Left renal cortex interstitium (tissue), 4 donors: ENCODE data around the gene CYB561. TPM values are rescaled to one million over a fixed set of nuclear protein-coding genes. Genes with fewer than 3 reads are reported as not detected.

ENCODE experiments used
- DNase-seq, 4 donors: peaks; one replicate each; pipeline ENCODE4 v3.0.0-alpha.2; 2013; ENCODE audit warnings: low read depth in 4 of 4, low spot score in 2 of 4, missing footprints in 1 of 4
- polyA plus RNA-seq, 4 donors: library from polyadenylated mRNA; unstranded; fragments of 120-200 nt; gene quantifications; one replicate each; pipeline ENCODE4 v1.2.1, GENCODE V29; 2013; ENCODE audit not compliant: insufficient read length in 4 of 4

Gene CYB561
- polyA plus RNA-seq, 4 donors, result 25.5 to 36.2 (median 31.0) TPM

DNA sequence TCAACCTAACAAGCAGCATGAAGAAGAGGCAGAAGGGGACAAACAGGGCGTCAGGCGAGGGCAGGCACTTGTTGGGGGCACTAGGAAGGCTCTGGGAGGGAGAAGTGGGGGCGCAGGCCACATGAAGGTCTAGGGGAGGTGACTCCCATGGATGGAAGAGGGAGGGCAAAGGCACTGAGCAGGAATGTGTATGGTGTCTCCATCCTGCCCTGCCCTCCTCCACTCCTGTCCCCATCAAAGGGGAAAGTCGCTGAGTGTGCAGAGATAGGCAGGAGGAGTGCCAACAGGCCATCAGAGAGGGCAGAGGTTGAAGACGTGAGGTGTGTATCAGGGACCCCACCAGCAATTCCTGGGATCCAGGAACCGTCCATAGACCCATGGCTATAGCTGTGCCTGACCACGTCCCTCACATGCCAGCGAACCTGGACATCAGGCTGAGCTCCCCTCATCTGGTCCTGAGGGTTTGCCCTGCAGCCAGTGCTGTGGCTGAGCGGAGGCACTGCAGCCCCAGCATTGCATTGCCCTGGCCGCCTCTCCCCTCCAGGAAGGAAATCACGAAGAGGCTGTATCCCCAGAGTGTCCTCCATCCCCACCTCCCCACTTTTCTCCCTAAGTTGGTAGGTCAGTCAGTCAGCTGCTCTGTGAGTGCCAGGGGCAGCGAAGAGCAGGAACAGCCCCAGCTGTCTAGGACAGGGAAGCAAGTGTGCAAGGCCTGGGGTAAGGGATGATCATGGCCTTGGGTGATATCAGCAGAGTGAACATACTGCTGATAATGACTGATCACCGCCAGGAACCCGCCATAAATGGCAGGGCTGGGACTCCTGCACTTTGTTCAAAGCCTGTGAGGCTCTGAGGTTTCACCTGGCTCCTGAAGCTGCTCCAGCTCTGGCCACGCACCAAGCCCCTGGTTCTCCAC is 6.2 kb upstream of the CYB561 start:
- DNase-seq, result no peak

DNA sequence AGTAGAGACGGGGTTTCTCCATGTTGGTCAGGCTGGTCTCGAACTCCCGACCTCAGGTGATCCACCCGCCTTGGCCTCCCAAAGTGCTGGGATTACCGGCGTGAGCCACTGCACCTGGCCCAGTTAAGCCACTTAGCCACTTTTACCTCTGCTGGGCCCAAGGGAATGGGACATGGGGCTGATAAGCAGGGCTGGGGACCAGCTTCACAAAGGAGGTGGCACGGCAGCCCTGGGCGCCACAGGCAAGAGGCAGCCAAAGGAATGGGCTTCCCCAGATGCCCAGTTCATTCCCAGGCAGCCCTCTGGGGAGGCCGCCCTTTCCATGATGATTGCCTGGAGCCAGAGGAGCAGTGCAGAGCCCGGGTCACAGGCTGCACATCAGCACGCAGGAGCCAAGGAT is 5.0 kb upstream of the CYB561 start:
- DNase-seq, result no peak

DNA sequence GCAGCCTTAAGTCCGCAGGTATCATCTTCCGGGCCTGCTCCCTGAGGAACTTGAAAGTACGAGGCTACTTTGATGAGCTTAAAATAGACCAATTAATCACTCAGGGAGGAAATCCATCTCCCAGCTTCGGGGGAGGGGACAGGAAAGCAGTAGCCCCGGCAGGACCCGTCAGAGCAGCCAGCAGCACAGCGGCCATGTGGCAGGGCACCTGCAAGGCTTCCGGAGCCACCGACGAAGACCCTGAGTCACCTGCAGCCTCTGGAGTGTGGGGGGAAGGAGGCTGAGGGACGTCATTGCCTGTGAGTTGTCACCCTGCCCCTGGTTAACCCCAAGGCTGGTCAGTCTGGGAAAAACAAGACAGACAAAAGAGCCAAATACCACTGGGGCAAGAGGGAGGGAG is 4.4 kb upstream of the CYB561 start:
- no peak for DNase-seq

DNA sequence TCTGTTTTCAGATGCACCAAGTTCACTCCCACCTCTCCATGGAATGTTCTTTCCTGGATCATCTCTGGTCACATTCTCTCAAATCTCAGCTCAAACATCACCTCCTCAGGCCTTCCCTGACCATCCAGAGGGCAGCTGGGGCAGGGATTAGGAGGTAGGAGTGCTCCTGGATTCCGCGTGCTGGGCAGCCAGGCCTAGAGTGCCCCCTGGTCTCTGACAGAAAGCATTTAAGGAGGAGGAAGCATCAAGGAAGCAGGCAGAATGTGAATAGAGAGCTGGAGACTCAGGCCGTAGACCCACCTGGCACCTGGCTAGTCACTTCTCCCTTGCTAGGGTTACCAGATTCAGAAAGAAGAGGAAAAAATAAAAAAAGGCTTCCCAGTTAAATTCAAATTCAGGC is 2.5 kb upstream of the CYB561 start:
- DNase-seq, result no peak

DNA sequence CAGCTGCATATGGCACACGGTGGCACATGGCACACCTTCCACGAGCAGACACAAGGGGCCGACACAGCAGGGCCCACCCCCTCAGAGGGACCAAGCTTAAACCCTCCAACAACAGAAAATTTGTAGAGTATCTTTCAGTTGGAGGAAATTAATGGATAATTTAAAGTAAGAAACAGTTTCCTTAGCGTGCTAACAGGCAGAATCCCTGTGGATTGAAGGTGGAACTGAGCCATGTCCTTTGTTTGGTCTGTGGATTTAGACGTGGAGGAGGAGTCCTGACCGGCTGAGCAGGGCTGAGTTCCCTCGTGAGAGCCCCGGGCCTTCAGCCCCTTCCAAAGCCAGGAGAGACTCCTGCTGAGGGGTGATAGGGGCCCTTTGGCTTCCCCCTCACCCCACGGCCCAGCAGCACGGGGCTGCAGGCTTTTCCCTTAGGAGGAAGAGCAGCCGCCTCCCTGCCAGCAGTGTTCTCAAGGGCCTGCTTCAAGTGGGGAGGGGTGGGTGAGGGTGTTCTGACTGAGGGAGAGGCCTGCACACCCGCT is 1.4 kb upstream of the CYB561 start:
- no peak for DNase-seq

DNA sequence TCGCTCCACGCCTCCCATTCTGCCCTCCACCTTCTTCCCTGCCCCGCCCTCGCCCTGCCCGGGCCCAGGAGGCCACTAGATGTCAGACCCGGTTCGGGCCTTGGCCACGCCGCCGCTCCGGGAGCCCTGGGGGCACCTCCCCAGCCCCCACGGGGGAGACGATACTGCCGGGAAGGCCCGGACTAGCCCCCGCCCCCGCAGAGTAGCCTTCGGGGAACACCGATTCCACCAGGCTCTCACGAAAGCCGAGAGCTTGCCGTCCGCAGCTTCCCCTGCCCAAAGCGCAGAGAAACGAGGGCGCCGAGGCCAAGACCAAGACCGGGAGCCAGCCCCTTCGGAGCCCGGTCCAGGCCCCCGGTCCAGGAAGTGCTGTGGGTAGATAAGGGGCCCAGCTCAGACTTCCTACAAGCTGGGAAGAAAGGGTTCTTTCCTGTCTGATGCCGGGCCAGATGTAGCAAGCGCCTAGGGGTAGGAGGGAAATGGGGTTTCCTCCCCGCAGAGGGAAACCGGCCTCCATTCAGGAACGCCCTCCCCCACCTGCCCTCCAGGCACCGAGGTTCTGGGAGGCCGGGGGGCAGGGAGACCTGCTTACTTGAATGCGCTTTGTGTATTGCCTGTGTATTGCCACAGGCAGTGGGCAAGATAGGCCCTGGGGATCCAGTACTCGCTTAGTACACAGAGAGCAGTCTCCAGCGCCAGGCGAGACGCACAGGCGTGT is 806 bp upstream of the CYB561 start:
- no peak for DNase-seq

DNA sequence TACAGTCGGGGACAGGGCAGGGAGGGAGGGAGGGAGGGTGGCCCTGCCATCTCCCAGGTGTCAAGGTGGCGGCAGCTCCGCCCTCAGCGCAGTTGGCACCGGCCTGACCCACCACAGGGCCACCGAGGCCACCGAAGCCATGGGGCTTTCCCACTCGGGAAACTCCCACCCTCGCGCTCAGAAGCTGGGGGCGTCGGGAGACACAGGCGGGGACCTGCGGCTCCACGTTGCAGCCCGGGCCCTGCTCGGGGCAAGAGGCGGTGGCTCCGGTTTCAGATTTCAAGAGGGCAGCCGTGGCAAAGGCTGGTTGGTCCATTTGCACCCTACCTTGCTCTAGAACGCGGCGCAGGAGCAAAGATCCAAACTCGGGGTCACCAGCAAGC is 544 bp downstream of the CYB561 start:
- no peak for DNase-seq

DNA sequence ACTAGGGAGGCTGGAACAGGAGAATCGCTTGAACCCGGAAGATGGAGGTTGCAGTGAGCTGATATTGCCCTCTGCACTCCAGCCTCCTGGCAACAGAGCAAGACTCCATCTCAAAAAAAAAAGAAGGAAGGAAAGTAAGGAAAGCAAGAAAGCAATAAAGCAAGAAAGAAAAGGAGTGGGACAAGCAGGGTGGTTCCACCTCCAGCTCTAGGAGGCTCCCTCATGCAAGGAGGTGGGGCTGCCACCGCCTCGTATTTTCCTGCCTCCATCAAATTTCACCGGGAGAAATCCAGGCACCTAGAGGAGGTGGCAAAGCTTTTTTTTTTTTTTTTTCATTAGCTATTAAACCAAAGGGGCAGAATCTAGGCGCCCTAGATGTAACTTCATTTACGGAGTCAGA is 1.0 kb downstream of the CYB561 start:
- no peak for DNase-seq

DNA sequence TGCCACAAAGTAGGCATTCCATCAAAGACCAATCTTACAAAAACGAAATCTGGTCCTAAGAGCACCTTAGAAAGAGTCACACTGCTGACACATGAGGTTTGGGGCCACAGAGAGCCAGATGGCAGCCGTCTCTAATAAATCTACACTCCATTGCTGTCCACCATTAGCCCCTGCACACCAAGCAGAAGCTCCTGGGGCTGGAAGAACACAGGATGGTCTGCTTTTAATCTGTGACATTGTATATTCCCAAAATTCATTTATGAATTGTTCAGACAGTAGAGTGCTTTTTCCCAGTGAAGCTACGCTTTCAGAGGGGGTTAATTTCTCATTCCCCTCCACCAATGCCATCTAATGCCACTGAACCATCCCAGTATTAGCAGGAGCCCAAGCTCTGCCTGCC is 1.6 kb downstream of the CYB561 start:
- DNase-seq, result no peak

DNA sequence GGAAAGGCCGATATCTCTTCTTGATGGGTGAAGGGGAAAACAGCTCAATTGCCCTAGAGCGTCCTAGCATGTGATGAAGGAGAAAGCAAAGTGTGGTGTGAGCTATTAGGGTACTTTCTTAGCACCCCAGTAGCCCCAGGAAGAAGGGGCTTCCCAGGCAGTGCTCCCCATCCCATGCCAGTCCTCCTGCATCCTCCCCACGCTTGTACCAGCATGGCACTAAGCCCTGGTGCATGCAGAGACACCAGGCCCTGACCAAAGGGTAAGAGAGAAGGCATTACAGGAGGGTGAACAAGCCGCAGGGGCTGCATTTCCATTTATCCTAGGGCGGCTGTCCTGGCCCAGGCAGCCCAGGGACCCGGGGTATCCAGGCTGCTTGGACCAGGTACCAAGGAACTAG is 3.1 kb downstream of the CYB561 start:
- no peak for DNase-seq

DNA sequence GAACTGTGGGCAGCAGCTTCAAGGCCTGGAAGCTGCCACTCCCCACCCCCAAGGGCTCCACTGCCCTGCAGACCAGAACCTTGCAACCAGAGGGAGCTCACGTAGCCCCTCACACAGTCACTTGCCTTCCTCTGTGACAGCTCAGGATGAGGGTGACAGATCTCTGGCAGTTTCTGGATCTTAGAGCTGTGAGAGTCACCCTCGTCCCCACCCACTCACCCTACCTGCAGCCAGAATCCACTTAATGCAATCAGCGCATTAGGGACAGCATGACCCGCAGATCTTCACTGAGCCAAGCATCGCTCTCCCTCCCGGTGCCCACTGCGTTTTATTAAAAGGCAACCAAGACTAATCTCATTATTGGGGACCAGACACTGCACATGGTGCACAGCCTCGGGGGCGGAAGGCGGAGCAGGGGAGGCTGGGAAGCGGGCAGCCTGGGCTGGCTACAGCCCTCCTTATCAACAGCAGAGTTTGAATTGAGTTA is 3.5 kb downstream of the CYB561 start:
- no peak for DNase-seq

DNA sequence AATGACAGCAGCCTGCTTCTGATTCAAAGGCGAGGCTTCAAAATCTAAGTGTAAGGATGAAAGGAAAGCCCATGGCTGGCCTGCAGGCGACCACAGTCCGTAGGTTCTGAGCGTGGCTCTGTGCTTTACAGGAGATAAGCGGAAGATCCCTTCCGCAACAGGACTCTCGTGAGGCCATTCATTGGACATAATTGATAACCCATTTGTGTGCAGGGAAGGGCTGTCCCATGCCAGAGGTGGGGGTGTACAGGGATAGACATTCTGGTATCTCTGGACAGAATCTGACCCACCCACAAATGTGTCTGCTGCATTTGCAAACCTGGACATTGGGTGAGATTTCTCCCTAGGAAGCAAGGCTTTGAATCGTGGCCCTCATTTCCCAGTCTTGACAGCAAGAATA is 4.0 kb downstream of the CYB561 start:
- DNase-seq, result no peak

DNA sequence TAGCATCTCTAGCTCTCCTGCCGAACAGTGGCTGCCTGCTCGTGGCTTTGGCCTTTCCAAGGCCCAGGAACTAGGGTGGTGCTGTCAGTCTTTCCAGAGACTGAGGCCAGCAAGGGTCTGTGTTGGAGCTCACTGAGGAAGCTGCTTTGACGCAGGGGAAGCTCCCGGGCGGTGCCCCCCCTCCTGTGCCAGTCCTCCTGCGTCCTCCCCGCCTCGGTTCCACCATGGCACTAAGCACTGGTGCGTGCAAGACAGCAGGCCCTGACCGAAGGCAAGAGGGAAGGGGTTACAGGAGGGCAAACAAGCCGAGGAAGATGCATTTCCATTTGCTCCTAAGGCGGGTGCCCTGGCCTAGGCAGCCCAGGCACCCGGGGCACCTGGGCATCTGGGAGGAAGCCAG is 4.5 kb downstream of the CYB561 start:
- no peak for DNase-seq

DNA sequence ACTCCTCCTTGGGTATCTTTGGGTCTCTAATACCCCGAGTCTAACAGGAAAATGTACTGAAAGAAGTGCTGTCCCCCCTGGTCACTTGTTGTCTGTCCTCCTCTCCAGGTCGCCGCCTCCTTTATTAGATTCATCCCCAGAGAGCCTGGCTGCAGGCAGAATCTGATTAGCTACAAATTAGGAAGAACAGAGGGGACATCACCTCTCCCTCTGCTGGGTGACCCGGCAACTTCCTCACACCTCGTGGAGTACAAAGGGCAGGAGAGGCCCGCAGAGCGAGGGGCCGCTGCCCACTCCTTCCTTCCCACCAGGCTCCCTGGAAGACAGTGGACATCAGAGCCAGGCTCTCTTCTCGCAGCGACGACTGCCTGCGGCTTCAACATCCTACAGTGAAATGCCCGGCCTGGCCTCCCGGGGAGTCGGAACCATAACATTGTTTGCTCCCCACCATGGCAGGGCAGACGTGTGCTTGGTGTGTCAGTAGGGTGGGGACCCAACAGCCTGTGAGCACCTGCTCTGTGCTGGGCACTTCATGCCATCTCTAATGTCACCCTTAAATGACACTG is 5.3 kb downstream of the CYB561 start:
- no peak for DNase-seq

DNA sequence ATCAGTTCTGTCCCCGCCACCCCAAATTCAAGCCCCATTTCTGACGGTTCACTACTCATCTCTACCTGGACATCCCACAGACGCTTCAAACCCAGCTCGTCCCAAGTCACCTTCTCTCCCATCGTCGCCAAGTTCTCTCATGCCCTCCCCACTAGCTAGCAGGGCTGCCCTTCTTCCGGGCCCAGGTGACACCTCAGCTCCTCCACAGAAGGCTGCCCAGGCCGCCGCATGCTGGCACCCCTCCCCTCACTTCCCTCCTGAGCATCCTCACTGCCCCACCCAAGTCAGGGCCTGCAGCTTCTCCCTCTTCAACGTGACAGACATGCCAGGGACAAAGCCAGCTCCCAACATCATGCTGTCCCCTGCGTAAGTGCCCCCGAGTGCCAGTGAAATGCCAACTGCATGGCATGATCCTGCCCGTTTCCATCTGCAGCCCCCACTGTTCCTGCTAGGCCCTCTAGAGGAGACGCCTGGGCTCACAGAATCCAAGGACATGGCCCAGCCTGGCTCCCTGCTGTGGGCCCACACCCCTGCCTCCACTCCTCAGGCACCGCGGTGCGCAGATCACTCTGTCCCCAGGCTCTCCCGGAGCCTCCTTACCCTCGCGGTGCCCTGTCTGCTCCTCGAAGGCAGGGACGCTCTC is 5.9 kb downstream of the CYB561 start:
- no peak for DNase-seq

DNA sequence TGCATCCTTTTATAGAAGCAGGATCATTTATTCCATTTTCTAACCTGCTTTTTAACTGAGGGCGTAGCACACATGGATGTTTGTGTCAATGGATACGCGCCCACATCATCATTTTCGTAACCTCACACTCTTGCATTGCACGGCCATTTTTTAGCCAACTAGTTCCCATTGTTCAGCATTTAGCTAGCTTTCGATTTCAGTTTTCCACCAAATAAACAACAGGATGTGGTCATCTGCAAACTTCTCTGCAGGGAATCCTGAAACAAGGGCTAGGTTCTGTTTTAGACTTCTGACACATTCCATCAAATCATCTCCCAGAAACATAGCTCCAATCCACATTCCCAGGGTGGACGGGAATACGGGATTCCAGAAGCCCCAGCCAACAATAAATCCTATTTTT is 6.4 kb downstream of the CYB561 start:
- no peak for DNase-seq

DNA sequence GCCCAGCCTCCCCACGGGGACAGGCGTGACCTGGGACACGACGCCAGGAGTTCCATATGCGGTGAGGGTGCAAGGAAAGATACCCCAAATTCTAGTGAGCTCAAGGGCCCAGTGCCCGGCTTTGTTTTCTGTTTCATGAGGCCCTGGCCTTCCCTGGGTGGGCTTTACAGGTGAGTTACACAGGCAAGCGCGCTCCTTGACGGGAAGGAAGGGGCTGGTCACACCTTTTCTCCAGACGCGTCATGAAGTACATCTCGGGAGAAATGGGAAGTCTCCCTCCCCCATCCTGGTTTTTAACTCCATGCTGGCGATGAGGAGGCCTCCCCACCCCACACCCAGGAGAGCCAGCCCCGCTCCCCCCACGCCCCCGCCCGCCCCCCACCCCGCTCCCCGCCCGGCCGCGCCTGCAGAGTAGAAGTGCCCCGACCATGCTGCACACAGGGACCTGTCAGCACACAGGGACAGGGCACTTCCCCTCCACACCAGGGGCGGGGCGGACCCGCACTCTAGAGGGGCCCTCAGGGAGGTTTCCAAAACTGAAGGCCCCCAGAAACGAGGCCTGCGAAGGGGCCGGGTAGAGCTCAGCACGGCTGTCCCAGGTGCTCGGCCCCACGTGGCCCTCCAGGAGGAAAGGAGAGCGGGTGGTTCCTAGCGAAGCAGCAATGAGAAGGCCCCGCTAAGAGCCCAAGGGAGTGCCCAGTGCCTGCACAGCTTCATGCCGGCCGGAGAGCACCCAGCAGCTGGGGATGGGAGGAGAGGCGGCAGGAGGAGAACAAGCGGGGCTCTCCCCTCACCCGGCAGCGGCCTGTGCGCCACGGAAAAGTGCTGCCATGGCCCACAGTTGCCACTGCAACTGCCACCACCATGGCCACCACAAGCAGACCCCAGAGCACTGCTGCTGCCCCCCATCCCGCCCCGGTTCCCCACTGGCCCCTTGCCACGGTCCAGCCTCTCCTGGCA is 7.7 kb downstream of the CYB561 start:
- DNase-seq, result no peak

DNA sequence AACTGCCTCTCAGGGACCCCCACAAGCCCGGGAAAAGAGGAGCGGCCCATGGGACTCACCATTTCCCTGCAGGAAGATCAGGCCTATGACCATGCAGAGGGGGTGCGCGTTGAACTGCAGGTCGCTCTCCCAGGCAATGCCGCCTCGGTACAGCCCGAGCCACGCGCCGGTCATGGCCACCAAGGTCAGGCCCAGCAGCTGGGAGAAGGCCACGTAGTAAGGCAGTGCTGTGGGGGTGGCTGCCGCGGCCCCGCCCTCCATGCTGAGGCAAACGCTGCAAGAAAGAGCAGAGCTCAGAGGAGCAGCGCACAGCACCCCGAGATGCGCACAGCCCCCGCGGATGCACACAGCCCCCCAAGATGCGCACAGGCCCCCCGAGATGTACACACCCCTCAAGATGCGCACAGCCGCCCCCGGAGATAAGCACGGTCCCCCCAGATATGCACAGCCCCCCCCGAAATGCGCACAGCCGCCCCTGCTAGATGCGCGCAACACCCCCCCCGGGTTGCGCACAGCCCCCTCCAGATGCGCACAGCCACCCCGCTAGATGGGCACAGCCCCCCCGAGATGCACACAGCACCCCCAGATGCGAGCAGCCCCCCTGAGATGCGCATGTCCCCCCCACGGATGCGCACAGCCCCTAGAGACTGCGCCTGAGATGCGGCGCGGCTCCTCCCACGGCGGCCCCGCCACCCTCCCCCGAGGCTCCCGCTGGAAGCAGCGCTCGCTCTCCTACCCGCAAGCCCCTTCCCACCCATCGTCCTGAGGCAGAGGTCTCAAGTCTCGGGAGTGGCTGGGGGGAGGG is 8.6 kb downstream of the CYB561 start:
- no peak for DNase-seq
